HG02884 (cell line): ENCODE data around the gene CAPG.
"Not testable (repeated sequence)": the region's sequence is repeated elsewhere in the genome, so short reads cannot be mapped to it uniquely, and the experiment has no call there.

Experiments used
- ATAC-seq: cut with Tn5 transposase; IDR thresholded peaks from one replicate; pipeline ENCODE4 v1.9.1; 2021; ENCODE audit warnings: mild to moderate bottlenecking, moderate library complexity; ENCODE audit not compliant: unreplicated experiment

The CAPG gene

DNA sequence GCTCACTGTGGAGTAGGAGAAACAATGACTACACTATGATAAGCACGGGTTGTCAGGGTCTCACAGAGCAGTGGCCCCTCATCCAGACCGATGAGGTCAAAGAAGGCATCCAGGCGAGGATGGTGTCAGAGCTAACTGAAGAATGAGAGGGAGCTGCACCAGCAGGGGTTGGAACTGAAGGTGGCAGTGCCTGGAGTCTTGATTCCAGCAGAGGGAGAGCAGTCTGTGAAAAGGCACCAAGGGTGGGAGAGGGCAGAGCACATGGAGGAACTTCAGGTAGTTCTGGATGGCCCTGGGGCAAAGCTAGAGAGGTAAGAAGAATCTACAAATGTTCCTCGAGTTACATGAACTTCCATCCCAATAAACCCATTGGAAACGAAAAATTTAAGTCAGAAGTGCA is 43.0 kb downstream of the CAPG start:
- no peak for ATAC-seq

DNA sequence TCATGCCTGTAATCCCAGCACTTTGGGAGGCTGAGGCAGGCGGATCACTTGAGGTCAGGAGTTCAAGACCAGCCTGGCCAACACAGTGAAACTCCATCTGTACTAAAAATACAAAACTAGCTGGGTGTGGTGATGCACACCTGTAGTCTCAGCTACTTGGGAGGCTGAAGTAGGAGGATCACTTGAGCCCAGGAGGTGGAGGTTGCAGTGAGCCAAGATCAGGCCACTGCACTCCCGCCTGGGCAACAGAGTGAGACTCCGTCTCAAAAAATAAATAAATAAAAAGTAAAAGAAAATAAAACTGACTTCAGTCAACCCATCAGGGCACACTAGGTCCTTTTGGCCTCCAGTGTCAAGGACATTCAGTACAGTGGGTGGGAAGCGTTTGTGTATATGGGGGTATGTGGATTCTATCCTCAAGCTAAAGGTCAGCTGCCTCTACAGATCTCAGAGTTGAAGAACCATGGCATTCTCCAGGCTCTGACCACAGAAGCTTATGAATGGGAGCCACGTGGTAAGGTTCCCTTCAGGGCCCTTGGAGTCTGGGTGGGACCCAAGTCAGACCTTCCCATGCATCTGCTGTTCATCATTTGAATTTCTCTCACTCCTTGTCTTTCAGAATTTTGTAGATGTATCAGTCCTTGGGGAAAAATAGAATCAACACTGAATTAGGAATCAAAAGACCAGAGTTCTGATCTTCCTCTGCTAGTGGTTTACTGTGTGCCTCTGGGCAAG is 47.3 kb downstream of the CAPG start:
- not testable (repeated sequence) for ATAC-seq

DNA sequence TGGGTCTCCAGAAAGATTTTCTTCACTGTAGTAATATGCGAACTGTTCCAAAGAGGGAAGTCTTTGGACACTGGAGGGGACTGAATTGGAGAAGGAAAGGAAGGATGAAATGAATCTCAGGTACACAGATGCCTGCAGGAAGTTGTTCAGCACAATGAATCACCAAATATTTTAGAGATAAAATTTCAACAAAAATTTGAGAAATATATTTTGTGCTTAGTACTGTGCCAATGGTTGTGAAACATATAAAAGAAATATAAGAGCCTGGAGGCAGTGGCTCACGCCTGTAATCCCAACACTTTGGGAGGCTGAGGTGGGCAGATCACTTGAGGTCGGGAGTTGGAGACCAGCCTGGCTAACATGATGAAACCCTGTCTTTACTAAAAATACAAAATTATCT is 52.4 kb downstream of the CAPG start:
- ATAC-seq: no peak

DNA sequence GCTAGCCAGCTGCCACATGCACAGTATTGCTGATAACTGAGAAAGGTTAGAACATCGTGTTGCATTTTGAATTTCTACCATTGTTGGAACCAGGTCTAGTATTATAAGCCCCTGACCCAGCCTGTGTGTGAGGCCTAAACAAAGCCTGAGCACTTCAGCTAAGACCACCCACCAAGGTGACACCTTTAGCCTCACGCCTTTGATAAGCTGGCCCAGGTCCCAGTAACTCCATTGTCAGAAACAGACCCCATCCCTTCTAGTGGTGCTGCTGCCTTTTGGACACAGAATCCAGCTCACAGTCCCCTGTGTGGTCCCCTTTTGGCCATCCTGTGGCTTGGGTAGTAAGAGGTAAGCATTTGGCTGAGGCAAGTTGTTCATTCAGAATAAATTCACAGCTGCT is 54.0 kb downstream of the CAPG start:
- ATAC-seq: no peak

DNA sequence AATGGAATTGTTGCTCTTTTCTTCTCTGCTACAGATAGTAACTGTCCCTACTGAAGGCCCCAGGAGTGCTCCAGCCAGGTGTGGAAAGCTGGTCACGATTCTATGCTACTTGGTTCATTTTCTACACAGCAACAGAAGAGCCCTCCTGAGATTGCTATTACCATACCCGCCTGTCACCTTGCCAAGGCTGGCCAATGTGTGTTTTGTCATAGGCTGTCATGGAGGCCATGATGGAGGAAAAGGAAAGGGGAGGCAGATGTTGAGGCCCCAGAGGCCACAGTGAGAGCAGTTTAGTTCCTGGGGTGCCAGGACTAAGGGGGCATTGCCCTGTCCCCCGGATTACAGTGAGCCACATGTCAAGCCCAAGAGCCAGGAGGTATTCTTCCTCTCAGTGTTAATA is 54.6 kb downstream of the CAPG start:
- ATAC-seq: no peak

DNA sequence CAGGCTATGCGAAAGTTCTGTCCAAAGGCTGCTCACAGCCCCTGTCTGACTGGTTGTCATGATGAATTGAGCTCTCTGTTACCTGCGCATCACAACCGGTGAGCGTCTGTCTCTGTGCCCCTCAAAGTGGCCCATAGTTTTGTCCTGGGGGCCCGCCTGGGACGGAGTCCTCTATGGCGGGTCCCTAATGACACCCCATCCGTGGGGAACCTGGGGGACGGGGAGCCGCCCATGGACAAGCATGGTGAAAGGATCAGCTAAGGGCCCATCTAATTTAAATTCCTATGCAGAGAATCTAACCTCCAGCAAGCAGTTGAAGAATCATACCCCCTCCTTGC is 55.1 kb downstream of the CAPG start:
- ATAC-seq: peak; percentile 1

DNA sequence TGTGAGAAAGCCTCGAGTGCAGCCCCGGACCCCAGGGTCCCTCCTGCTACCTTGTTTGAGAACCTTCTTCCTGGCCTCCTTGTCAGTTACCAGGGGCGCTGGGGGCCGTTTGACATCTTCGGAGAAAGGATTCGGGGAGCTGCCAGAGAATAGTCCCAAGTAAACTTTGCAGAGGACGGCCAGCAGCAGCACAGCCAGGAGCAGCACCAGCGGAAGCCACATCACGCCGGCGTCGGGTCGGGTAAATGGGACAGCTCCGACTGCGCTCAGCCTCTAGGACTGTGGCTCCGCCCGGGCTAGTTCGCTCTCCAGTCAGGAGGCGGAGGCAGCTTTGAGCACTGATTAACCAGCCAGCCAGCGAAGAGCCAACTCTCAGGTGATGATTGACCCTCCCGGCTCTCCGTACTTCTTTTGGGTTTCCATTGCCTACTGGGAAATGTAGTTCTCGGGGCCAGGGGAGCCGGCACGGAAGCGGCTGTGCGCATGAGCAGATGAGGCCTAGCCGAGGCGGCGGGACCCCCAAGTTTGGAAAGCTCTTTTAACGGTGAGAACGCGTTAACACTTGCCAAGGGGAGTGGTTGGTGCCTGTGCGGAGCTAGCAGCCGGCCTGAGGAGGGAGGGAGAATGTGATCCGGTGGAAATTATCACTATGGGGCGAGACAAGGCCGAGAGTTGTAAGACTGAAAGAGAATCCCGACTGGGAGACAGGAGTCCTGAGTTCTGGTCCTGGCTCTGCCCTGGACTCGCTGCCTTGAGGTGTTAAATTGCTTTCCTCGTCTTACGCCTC is 55.7 kb downstream of the CAPG start, which contains the start of the genes ELMOD3 and RETSAT:
ELMOD3 (plus strand) TSS at position 484 of the 787 bp plus-strand sequence. CDS start 2,430 bp downstream, outside the sequence.
RETSAT (minus strand) TSS at position 243 of the 787 bp plus-strand sequence; CDS start at position 222, 21 bp downstream.
- ATAC-seq: peak; percentile 99

DNA sequence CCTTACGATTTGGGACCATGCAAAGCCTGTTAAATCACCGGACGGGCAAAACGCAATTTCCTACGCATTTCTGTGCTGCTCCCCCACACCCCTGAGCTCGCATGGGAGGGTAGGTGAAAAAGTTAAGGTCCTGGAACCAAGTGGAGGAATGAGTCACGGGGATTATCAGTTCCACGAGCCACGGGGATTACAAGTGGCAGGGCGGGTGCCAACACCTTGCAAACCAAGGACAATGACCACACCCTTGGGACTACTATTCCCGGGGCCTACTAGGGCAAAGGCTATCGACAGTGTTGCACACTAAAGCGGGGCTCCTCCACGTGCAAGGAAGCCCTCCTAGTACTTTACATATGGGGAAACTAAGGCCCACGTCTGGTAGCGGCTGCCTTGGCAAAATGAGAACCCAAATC is 56.3 kb downstream of the CAPG start:
- ATAC-seq: no peak

DNA sequence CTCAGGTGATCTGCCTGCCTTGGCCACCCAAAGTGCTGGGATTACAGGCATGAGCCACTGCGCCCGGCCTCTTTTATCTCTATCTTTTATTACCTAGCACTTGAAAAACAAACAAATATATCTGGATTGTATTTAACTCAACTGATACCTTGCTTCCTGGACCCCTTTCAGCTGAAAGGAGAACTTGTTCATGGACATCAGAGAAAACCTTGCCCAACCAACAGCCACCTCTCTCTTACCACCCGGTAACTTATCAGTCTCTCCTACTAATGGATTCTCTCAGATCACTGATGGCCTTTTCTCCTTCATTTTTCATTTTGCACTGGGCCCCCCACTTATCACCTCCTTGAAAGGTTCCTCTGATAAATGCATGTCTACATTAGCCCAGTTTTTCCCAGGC is 62.6 kb downstream of the CAPG start:
- no peak for ATAC-seq
